ENCODE results near the gene ZNF428. TPM values are rescaled to one million over a fixed set of nuclear protein-coding genes. Genes with fewer than 3 reads are reported as not detected.
A peak's percentile ranks its signal among the peaks of the same experiment; 100 is the strongest.

ZNF428 gene
- total and polyA plus RNA-seq, 8 donors: 12.0 to 55.0 (median 19.4) TPM

DNA sequence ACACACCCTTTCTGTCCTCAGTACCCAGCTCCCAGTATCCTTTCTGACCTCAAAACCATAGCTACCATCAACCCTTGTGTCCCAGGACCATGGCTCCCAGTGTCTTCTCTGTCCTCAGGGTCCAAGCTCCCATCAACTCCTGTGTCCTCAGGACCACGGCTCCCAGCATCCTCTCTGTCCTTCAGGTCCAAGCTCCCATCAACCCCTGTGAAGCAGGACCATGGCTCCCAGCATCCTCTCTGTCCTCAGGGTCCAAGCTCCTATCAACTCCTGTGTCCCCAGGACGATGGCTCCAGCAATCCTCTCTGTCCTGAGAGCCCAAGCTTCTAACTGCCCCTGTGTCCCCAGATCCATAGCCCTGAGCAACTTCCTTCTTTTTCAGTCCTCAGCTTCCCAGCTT, 21.9 kb upstream of the ZNF428 start:
- no peaks in the 10 kb centered on the region for H3K9me3 ChIP-seq
- ATAC-seq: no peak
- FAIRE-seq: no peak
- no peak for TF ChIP-seq CTCF (IDR thresholded peaks at IDR 0.05)
- no peak overlapping the region for H3K27ac ChIP-seq
- no peak overlapping the region for H3K4me3 ChIP-seq
- no peaks in the 10 kb centered on the region for H3K27me3 ChIP-seq
- DNase-seq: no peak
- WGBS, 2 donors: 72 to 76% methylated on average over 2 of the region's 2 CpGs
- H3K36me3 ChIP-seq: no peaks in the 10 kb centered on the region
- no peaks in the 10 kb centered on the region for H3K4me1 ChIP-seq
- intact Hi-C loops (cut with DNase I): loop anchor here in 1 of 3 donors (10.0 kb wide), 1 partner anchor 87 kb away; no protein-coding TSS in a partner anchor

GRCh38 chr19:43640424-43640757, 21.0 kb upstream of the ZNF428 start:
- Histone ChIP-seq H3K4me1 (no peaks in the 10 kb centered on the region), H3K27me3 (no peaks in the 10 kb centered on the region), H3K36me3 (no peaks in the 10 kb centered on the region), H3K27ac (no peak overlapping the region), H3K4me3 (peak overlapping the region in 3 of 4 donors; percentile 26 to 53 (median 52)), H3K9me3 (no peaks in the 10 kb centered on the region)
- intact Hi-C loops (cut with DNase I): loop anchor here in 1 of 3 donors (10.0 kb wide), 1 partner anchor 86 kb away; no protein-coding TSS in a partner anchor
- DNase-seq (no peak), ATAC-seq (peak in 3 of 4 donors; percentile 3 to 10 (median 8)), FAIRE-seq (no peak)
- TF ChIP-seq CTCF (IDR thresholded peaks at IDR 0.05): no peak
- WGBS, 2 donors: 6 to 12% methylated on average over 9 of the region's 9 CpGs

GRCh38 chr19:43639519-43640423, 20.3 kb upstream of the ZNF428 start, which contains the start of gene CADM4:
Gene CADM4 (minus strand): TSS chr19:43639850. CDS start chr19:43639790, 60 bp downstream.
- peak; percentile 41 to 82 (median 58) for DNase-seq
- H3K4me1 ChIP-seq: no peaks in the 10 kb centered on the region
- FAIRE-seq: no peak
- no peaks in the 10 kb centered on the region for H3K9me3 ChIP-seq
- no peak within 1 kb of the TSS for H3K27ac ChIP-seq
- 0 to 1% methylated on average over 68 to 109 of the region's 110 CpGs for whole genome bisulfite sequencing, 2 donors
- TF ChIP-seq CTCF (IDR thresholded peaks at IDR 0.05): no peak
- ATAC-seq: peak; percentile 87 to 93 (median 89)
- H3K27me3 ChIP-seq: no peaks in the 10 kb centered on the region
- H3K4me3 ChIP-seq: peak within 1 kb of the TSS; percentile 26 to 53 (median 47)
- intact Hi-C loops (cut with DNase I): loop anchor here in 1 of 3 donors (10.0 kb wide), 1 partner anchor 85 kb away; no protein-coding TSS in a partner anchor
- H3K36me3 ChIP-seq: no peaks in the 10 kb centered on the region

DNA sequence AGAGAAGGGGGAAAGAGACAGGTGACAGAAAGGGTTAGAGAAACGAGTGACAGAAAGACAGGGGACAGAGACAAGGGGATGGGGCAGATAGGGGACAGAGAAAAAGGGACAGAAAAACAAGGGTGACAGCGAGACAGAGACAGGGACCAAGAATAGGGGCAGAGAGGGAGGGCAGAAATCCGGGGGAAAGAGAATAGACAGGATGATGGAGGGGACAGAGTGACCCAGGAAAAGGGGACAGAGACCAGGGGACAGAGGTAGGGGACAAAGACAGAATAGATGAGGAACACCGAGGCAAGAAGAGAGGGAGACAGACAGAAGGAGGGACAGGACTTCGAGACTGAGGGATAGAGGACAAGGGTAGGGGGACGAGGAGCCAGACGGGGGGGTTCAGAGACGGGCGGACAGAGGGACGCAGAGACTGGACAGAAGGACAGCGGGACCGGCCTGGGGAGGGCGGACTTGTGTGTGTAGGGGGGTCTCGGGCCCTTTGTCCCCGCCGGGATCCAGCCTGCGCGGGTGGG, 19.6 kb upstream of the ZNF428 start:
- no peak overlapping the region for H3K27ac ChIP-seq
- intact Hi-C loops (cut with DNase I): no loop called here
- no peak for ATAC-seq
- TF ChIP-seq CTCF (IDR thresholded peaks at IDR 0.05): no peak
- H3K36me3 ChIP-seq: no peaks in the 10 kb centered on the region
- no peaks in the 10 kb centered on the region for H3K4me1 ChIP-seq
- no peaks in the 10 kb centered on the region for H3K9me3 ChIP-seq
- DNase-seq: peak in 1 of 6 donors; percentile 74
- 8 to 13% methylated on average over 8 to 18 of the region's 18 CpGs for WGBS, 2 donors
- no peak for FAIRE-seq
- H3K27me3 ChIP-seq: no peaks in the 10 kb centered on the region
- peak overlapping the region; percentile 12 to 52 (median 34) for H3K4me3 ChIP-seq

Data from pancreas (tissue), 10 donors.